Measurements from ENCODE around the gene ACOX2.

Gene ACOX2

GRCh38 chr3:58555203-58555602 is 18.2 kb upstream of the ACOX2 start:
- H3K9me2 ChIP-seq (replicated peaks; ENCODE audit: control insufficient read depth, low read length): no peaks in the 10 kb centered on the region
- no peaks in the 10 kb centered on the region for H3K79me2 ChIP-seq (ENCODE audit: control insufficient read depth, low read length)
- no peaks in the 10 kb centered on the region for H4K20me1 ChIP-seq (ENCODE audit: control insufficient read depth, insufficient read depth, low read depth, low read length)
- no peaks in the 10 kb centered on the region for H3K4me1 ChIP-seq (ENCODE audit: control insufficient read depth, low read length)
- no peaks in the 10 kb centered on the region for H3K9me3 ChIP-seq (ENCODE audit: control insufficient read depth, insufficient read depth, low read length)
- H3F3A ChIP-seq (ENCODE audit: control insufficient read depth, insufficient read depth): no peaks in the 10 kb centered on the region
- no peak overlapping the region for H3K4me2 ChIP-seq (ENCODE audit: low read length)
- H3K27ac ChIP-seq (ENCODE audit: low read depth, low read length): no peak overlapping the region
- no peak for TF ChIP-seq CTCF (IDR thresholded peaks at IDR 0.05; ENCODE audit: low read depth, low read length, poor library complexity, severe bottlenecking)
- no peak for TF ChIP-seq EZH2phosphoT487 (IDR thresholded peaks at IDR 0.05; ENCODE audit: borderline replicate concordance, low read length)
- H3K4me3 ChIP-seq (ENCODE audit: low read length): no peak overlapping the region
- H3K27me3 ChIP-seq (ENCODE audit: control insufficient read depth, low read length): peaks cover 8% of the 10 kb centered on the region; the same call in 1 of the 2 replicates
- no peaks in the 10 kb centered on the region for H3K36me3 ChIP-seq (ENCODE audit: control insufficient read depth, low read length)

- H3K9me3 ChIP-seq (ENCODE audit: control insufficient read depth, insufficient read depth, low read length): no peaks in the 10 kb centered on the region
- H3K36me3 ChIP-seq (ENCODE audit: control insufficient read depth, low read length): no peaks in the 10 kb centered on the region
- H3K79me2 ChIP-seq (ENCODE audit: control insufficient read depth, low read length): no peaks in the 10 kb centered on the region
- TF ChIP-seq EZH2phosphoT487 (IDR thresholded peaks at IDR 0.05; ENCODE audit: borderline replicate concordance, low read length) (no peak), CTCF (IDR thresholded peaks at IDR 0.05; ENCODE audit: low read depth, low read length, poor library complexity, severe bottlenecking) (no peak)
- no peak overlapping the region for H3K4me3 ChIP-seq (ENCODE audit: low read length)
- no peaks in the 10 kb centered on the region for H4K20me1 ChIP-seq (ENCODE audit: control insufficient read depth, insufficient read depth, low read depth, low read length)
- H3K27me3 ChIP-seq (ENCODE audit: control insufficient read depth, low read length): peaks cover 8% of the 10 kb centered on the region; the same call in 1 of the 2 replicates
- H3K4me2 ChIP-seq (ENCODE audit: low read length): no peak overlapping the region
- no peak overlapping the region for H3K27ac ChIP-seq (ENCODE audit: low read depth, low read length)
- H3F3A ChIP-seq (ENCODE audit: control insufficient read depth, insufficient read depth): no peaks in the 10 kb centered on the region
- no peaks in the 10 kb centered on the region for H3K9me2 ChIP-seq (replicated peaks; ENCODE audit: control insufficient read depth, low read length)
- no peaks in the 10 kb centered on the region for H3K4me1 ChIP-seq (ENCODE audit: control insufficient read depth, low read length)
These were observed 16.0 kb upstream of the ACOX2 start for GRCh38 chr3:58553003-58553402.

GRCh38 chr3:58551636-58552180 is 14.7 kb upstream of the ACOX2 start:
- peaks cover 5% of the 10 kb centered on the region; the same call in 1 of the 2 replicates for H3K27me3 ChIP-seq (ENCODE audit: control insufficient read depth, low read length)
- no peak overlapping the region for H3K4me3 ChIP-seq (ENCODE audit: low read length)
- H3K79me2 ChIP-seq (ENCODE audit: control insufficient read depth, low read length): no peaks in the 10 kb centered on the region
- no peak overlapping the region for H3K27ac ChIP-seq (ENCODE audit: low read depth, low read length)
- no peaks in the 10 kb centered on the region for H3F3A ChIP-seq (ENCODE audit: control insufficient read depth, insufficient read depth)
- no peaks in the 10 kb centered on the region for H3K9me3 ChIP-seq (ENCODE audit: control insufficient read depth, insufficient read depth, low read length)
- H3K36me3 ChIP-seq (ENCODE audit: control insufficient read depth, low read length): no peaks in the 10 kb centered on the region
- no peaks in the 10 kb centered on the region for H3K9me2 ChIP-seq (replicated peaks; ENCODE audit: control insufficient read depth, low read length)
- H3K4me1 ChIP-seq (ENCODE audit: control insufficient read depth, low read length): no peaks in the 10 kb centered on the region
- no peak for TF ChIP-seq CTCF (IDR thresholded peaks at IDR 0.05; ENCODE audit: low read depth, low read length, poor library complexity, severe bottlenecking)
- no peak for TF ChIP-seq EZH2phosphoT487 (IDR thresholded peaks at IDR 0.05; ENCODE audit: borderline replicate concordance, low read length)
- H3K4me2 ChIP-seq (ENCODE audit: low read length): no peak overlapping the region
- no peaks in the 10 kb centered on the region for H4K20me1 ChIP-seq (ENCODE audit: control insufficient read depth, insufficient read depth, low read depth, low read length)

Data from DOHH2 (cell line).